H9 (cell line): ENCODE measurements around the gene PHKA1. TPM values are rescaled to one million over a fixed set of nuclear protein-coding genes. Genes with fewer than 3 reads are reported as not detected.

ENCODE experiments used
- DNase-seq: peaks from one replicate; pipeline ENCODE4 v3.0.0-alpha.2; 2017
- H2AFZ ChIP-seq: one replicate; pipeline ENCODE4 v1.6.1; 2013; ENCODE audit warnings: mild to moderate bottlenecking, low read length, control low read depth, moderate library complexity
- H2AK5ac ChIP-seq: 2 replicates; pipeline ENCODE4 v1.6.1; 2013; ENCODE audit warnings: low read length, control low read depth, mixed read lengths; ENCODE audit not compliant: insufficient read length
- H2BK120ac ChIP-seq: one replicate; pipeline ENCODE4 v1.6.1; 2013; ENCODE audit warnings: low read depth, mild to moderate bottlenecking, low read length, control low read depth, inconsistent platforms; ENCODE audit not compliant: poor library complexity, severe bottlenecking
- H2BK12ac ChIP-seq: 2 replicates; pipeline ENCODE4 v1.6.1; 2013; ENCODE audit warnings: low read length, control low read depth, mixed read lengths, low read depth; ENCODE audit not compliant: insufficient read length
- H2BK15ac ChIP-seq: 2 replicates; pipeline ENCODE4 v1.6.1; 2013; ENCODE audit warnings: low read depth, low read length, control low read depth
- H2BK20ac ChIP-seq: one replicate; pipeline ENCODE4 v1.6.1; 2013; ENCODE audit warnings: low read depth, mild to moderate bottlenecking, low read length, control low read depth, inconsistent platforms; ENCODE audit not compliant: poor library complexity, severe bottlenecking
- H2BK5ac ChIP-seq: 2 replicates; pipeline ENCODE4 v1.6.1; 2013; ENCODE audit warnings: low read length, control low read depth, mixed read lengths; ENCODE audit not compliant: insufficient read length
- H3K14ac ChIP-seq: 2 replicates; pipeline ENCODE4 v1.6.1; 2013; ENCODE audit warnings: low read length, control low read depth; ENCODE audit not compliant: insufficient read depth
- H3K18ac ChIP-seq: 2 replicates; pipeline ENCODE4 v1.6.1; 2013; ENCODE audit warnings: low read depth, mild to moderate bottlenecking, mixed read lengths, low read length, control low read depth; ENCODE audit not compliant: insufficient read length
- H3K23ac ChIP-seq: 2 replicates; pipeline ENCODE4 v1.6.1; 2013; ENCODE audit warnings: low read length, control low read depth, mixed read lengths, low read depth; ENCODE audit not compliant: insufficient read length
- H3K23me2 ChIP-seq: 2 replicates; pipeline ENCODE4 v1.6.1; 2013; ENCODE audit warnings: low read depth, mild to moderate bottlenecking, mixed read lengths, low read length, control low read depth; ENCODE audit not compliant: insufficient read length, poor library complexity, severe bottlenecking
- H3K27ac ChIP-seq: 2 replicates; pipeline ENCODE4 v1.5.1; 2013; ENCODE audit warnings: low read length, control low read depth, mixed read lengths, low read depth; ENCODE audit not compliant: insufficient read length
- H3K27me3 ChIP-seq: 2 replicates; pipeline ENCODE4 v1.6.1; 2013; ENCODE audit warnings: low read length, control low read depth, inconsistent platforms; ENCODE audit not compliant: insufficient read depth
- H3K4ac ChIP-seq: 2 replicates; pipeline ENCODE4 v1.6.1; 2013; ENCODE audit warnings: low read depth, mild to moderate bottlenecking, control low read depth, inconsistent platforms, low read length, moderate library complexity
- H3K4me1 ChIP-seq: 2 replicates; pipeline ENCODE4 v1.6.1; 2013; ENCODE audit warnings: low read length, control low read depth, inconsistent platforms; ENCODE audit not compliant: insufficient read depth
- H3K4me2 ChIP-seq: 2 replicates; pipeline ENCODE4 v1.6.1; 2013; ENCODE audit warnings: low read length, control low read depth, mixed read lengths; ENCODE audit not compliant: insufficient read length, insufficient read depth
- H3K56ac ChIP-seq: 2 replicates; pipeline ENCODE4 v1.6.1; 2013; ENCODE audit warnings: low read depth, mild to moderate bottlenecking, mixed read lengths, low read length, control low read depth; ENCODE audit not compliant: insufficient read length
- H3K79me1 ChIP-seq: 2 replicates; pipeline ENCODE4 v1.6.1; 2013; ENCODE audit warnings: low read depth, mild to moderate bottlenecking, moderate library complexity, low read length, control low read depth, inconsistent platforms; ENCODE audit not compliant: insufficient read depth, poor library complexity, severe bottlenecking
- H3K79me2 ChIP-seq: 2 replicates; pipeline ENCODE4 v1.6.1; 2013; ENCODE audit warnings: low read length, control low read depth, inconsistent platforms; ENCODE audit not compliant: insufficient read depth
- H3K9ac ChIP-seq: 2 replicates; pipeline ENCODE4 v1.6.1; 2013; ENCODE audit warnings: low read length, control low read depth, mixed read lengths; ENCODE audit not compliant: insufficient read length; ENCODE audit errors: extremely low read depth
- H3K9me3 ChIP-seq: one replicate; pipeline ENCODE4 v1.6.1; 2013; ENCODE audit warnings: low read depth, low read length, inconsistent platforms; ENCODE audit not compliant: control insufficient read depth
- H3T11ph ChIP-seq: one replicate; pipeline ENCODE4 v1.6.1; 2013; ENCODE audit warnings: mild to moderate bottlenecking, low read length, control low read depth, inconsistent platforms
- H4K20me1 ChIP-seq: one replicate; pipeline ENCODE4 v1.6.1; 2013; ENCODE audit not compliant: control insufficient read depth, insufficient read length, insufficient read depth
- H4K5ac ChIP-seq: 2 replicates; pipeline ENCODE4 v1.6.1; 2013; ENCODE audit warnings: low read depth, mild to moderate bottlenecking, mixed read lengths, low read length, control low read depth; ENCODE audit not compliant: insufficient read length
- H4K8ac ChIP-seq: replicated peaks from 2 replicates; pipeline ENCODE4 v1.6.1; 2013; ENCODE audit warnings: low read length, control low read depth, mixed read lengths, low read depth; ENCODE audit not compliant: insufficient read length
- H4K91ac ChIP-seq: 2 replicates; pipeline ENCODE4 v1.6.1; 2013; ENCODE audit warnings: low read depth, mild to moderate bottlenecking, moderate library complexity, mixed read lengths, low read length, control low read depth; ENCODE audit not compliant: insufficient read length
- H3K27ac Mint-ChIP-seq, 3 experiments: 2 replicates in 2 of 3; 3 replicates in 1 of 3; pipeline ENCODE4 v1.8.0; 2020 to 2021; ENCODE audit warnings: mixed read lengths in 3 of 3, mild to moderate bottlenecking in 1 of 3, moderate library complexity in 1 of 3
- H3K27me3 Mint-ChIP-seq: 2 replicates; pipeline ENCODE4 v1.8.0; 2021; ENCODE audit warnings: low read depth, mild to moderate bottlenecking, moderate library complexity, mixed read lengths
- H3K36me3 Mint-ChIP-seq, 3 experiments: 2 replicates in 2 of 3; 3 replicates in 1 of 3; pipeline ENCODE4 v1.8.0; 2020 to 2021; ENCODE audit warnings: low read depth in 3 of 3, mixed read lengths in 3 of 3; ENCODE audit not compliant: insufficient read depth in 1 of 3
- H3K4me1 Mint-ChIP-seq, 2 experiments: 2 replicates each; pipeline ENCODE4 v1.8.0; 2020; ENCODE audit warnings: mixed read lengths in 2 of 2
- H3K4me3 Mint-ChIP-seq, 2 experiments: 2 replicates in 1 of 2; 3 replicates in 1 of 2; pipeline ENCODE4 v1.8.0; 2020 to 2021; ENCODE audit warnings: mild to moderate bottlenecking in 2 of 2, mixed read lengths in 2 of 2, moderate library complexity in 1 of 2
- H3K9me3 Mint-ChIP-seq, 2 experiments: 2 replicates in 1 of 2; 3 replicates in 1 of 2; pipeline ENCODE4 v1.8.0; 2020; ENCODE audit warnings: mild to moderate bottlenecking in 2 of 2, mixed read lengths in 2 of 2, moderate library complexity in 1 of 2
- WGBS: extraction: QIAGEN DNeasy Blood & Tissue Kit; methylation state at CpG from one replicate; pipeline ENCODE4 v1.1.7; 2013; ENCODE audit warnings: missing lambda C conversion rate, low lambda C conversion rate, mixed read lengths; ENCODE audit not compliant: insufficient read length; ENCODE audit errors: extremely low coverage; 5-methylcytosine and 5-hydroxymethylcytosine counted together
- total RNA-seq: library from RNA; stranded (reverse); gene quantifications from 2 replicates; pipeline ENCODE4 v1.2.1, GENCODE V29; 2021
- TF ChIP-seq, protein P1 (sequence below): fragments of 200-600 bp; sonication (generic); conservative IDR thresholded peaks from 3 replicates; pipeline ENCODE4 v1.8.0; 2021; ENCODE audit warnings: antibody characterized with exemption, mild to moderate bottlenecking

Gene PHKA1
- total RNA-seq, 1 experiment from 2014 or later: 6.6 TPM

GRCh38 chrX:72576141-72576894 lies 137.8 kb downstream of the PHKA1 start:
- Histone ChIP-seq H3K18ac (no peak overlapping the region), H3K4me2 (no peak overlapping the region), H2BK5ac (no peak overlapping the region), H3K23ac (no peak overlapping the region), H3K9ac (no peak overlapping the region), H3K27ac (no peak overlapping the region), H2BK15ac (no peak overlapping the region), H4K5ac (no peak overlapping the region), H4K8ac (no peak overlapping the region), H3K4ac (no peak overlapping the region), H2AFZ (no peak overlapping the region), H2AK5ac (no peak overlapping the region), H2BK12ac (no peak overlapping the region), H2BK120ac (no peak overlapping the region), H3K56ac (no peak overlapping the region), H3K79me1 (no peaks in the 10 kb centered on the region), H3K14ac (no peak overlapping the region), H3K27me3 (no peaks in the 10 kb centered on the region), H3K9me3 (peaks cover 30% of the 10 kb centered on the region), H4K20me1 (no peaks in the 10 kb centered on the region), H3K79me2 (no peaks in the 10 kb centered on the region), H3K23me2 (peaks cover 4% of the 10 kb centered on the region), H4K91ac (no peak overlapping the region), H3K4me1 (no peaks in the 10 kb centered on the region), H2BK20ac (no peak overlapping the region), H3T11ph (no peak overlapping the region)
- TF ChIP-seq, protein P1, sequence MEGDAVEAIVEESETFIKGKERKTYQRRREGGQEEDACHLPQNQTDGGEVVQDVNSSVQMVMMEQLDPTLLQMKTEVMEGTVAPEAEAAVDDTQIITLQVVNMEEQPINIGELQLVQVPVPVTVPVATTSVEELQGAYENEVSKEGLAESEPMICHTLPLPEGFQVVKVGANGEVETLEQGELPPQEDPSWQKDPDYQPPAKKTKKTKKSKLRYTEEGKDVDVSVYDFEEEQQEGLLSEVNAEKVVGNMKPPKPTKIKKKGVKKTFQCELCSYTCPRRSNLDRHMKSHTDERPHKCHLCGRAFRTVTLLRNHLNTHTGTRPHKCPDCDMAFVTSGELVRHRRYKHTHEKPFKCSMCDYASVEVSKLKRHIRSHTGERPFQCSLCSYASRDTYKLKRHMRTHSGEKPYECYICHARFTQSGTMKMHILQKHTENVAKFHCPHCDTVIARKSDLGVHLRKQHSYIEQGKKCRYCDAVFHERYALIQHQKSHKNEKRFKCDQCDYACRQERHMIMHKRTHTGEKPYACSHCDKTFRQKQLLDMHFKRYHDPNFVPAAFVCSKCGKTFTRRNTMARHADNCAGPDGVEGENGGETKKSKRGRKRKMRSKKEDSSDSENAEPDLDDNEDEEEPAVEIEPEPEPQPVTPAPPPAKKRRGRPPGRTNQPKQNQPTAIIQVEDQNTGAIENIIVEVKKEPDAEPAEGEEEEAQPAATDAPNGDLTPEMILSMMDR: no peak
- H3K36me3 Mint-ChIP-seq: peaks cover under 1 to 8% (median 5%) of the 10 kb centered on the region in 3 experiments; a peak in 6 of 7 replicates
- H3K27ac Mint-ChIP-seq: no peak overlapping the region
- peaks cover 4% of the 10 kb centered on the region for H3K27me3 Mint-ChIP-seq
- no CpG with 5 or more reads among the region's 7 CpGs for WGBS
- DNase-seq: no peak
- no peak overlapping the region for H3K4me3 Mint-ChIP-seq
- peaks cover 64 to 76% of the 10 kb centered on the region in 2 experiments for H3K9me3 Mint-ChIP-seq
- H3K4me1 Mint-ChIP-seq: no peaks in the 10 kb centered on the region; a peak in 1 of 4 replicates
